Stimulated activated CD4-positive, alpha-beta T cell treated with anti-CD3 and anti-CD28 coated beads, Interleukin-1b, Interleukin-23, amount 100 ng/mL, for 24 hours (primary cell): ENCODE results near the gene CSTPP1.
A peak's percentile ranks its signal among the peaks of the same experiment; 100 is the strongest.

ENCODE experiments used
- DNase-seq, 4 experiments: peaks; one replicate each; pipeline ENCODE4 v3.0.0-alpha.2; 2020; ENCODE audit warnings: low read depth in 4 of 4, low spot score in 1 of 4

Gene CSTPP1

DNA sequence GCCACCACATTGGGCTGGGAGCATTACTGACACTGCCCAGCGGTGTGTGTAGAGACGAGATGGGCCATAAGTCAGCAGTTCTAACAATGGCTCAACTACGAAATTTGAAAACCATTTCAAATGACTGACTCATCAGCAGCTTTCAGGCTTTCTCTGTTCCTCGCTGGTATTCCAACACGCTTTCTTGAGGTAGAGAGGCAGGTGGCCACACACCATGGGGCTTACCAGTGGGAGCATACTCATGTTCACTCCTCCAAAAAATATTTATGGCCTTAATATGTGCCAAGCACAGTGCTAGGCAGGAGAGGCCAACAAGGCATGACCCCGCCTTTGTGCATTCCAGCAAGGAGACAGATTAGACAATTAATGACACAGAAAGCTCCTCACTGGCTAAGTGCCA lies 219.8 kb downstream of the CSTPP1 start:
- DNase-seq: no peak

- DNase-seq: no peak
Measured at GRCh38 chr11:47156951-47157350, 220.4 kb downstream of the CSTPP1 start.

DNA sequence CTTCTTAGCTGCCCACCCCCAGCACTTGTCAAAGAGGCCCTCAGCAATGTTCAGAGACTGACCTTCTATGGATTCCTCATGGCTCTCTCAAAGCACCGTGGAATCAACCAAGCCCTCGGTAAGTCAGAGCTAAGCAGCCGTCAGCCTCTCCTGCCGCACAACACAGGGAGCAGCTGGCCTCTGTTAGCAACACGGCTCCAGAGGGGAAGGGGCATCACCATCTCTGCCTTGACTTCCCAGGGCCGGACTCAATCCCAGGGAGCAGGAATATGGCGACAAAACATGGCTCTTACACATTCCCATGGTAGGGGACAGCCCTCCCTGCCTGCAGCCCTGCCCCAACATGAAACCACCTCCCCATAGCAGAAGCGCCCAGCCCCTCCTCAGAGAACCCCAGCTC lies 221.2 kb downstream of the CSTPP1 start:
- DNase-seq: no peak

DNA sequence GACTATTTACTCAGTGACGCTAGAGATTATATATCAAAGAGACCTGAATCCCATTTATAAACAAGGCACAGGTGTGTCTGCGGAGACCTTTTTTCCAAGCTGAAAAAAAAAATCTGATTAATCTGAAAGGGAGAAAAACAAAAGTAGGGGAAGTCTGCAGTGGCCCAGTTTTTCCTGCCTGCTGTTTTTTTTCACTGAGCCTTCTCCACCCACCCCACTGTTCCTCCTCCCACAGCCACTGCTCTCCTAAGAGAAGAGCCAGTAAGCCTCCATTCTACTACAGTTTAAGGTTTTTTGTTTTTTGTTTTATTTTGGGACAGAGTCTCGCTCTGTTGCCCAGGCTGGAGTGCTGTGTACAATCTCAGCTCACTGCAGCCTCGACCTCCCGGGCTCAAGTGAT lies 221.7 kb downstream of the CSTPP1 start:
- no peak for DNase-seq

- DNase-seq: no peak
Measured at GRCh38 chr11:47160753-47161133, 224.2 kb downstream of the CSTPP1 start.

DNA sequence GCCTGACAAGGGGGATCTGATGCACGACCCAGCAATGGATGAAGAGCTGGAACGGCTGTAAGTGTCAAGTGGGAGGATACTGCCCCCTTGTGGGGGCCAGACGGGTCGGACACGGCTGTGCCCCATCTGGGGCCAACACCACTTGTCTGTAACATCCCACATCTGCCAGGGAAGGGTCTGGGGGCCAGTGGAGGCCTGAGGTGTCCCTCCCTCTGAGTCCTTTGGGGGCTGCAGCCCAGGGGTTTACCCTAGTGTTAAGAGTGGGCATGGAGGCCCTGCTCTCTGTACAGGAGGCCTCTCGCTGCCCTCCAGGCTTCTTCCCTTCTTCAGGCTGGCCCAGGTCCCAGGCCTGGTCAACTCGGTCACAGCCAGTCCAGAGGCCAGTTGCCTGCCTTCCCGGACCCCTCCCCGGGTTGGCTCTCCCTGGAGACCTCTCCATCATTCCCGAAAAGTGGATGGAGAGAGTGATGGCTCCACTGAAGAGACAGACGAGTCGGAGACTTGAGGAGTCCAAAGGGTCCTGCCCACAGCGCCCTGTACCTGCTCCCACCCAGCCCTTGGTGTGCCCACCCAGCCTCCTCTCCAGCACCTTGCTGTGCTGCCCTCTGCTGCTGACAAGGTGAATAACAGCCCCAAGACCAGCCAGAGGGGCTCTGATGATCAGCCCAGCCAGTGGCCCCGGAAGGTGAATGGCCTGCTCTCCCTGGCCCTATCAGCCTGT lies 224.7 kb downstream of the CSTPP1 start:
- peak in 2 of 4 experiments; percentile 34 to 44 for DNase-seq

DNA sequence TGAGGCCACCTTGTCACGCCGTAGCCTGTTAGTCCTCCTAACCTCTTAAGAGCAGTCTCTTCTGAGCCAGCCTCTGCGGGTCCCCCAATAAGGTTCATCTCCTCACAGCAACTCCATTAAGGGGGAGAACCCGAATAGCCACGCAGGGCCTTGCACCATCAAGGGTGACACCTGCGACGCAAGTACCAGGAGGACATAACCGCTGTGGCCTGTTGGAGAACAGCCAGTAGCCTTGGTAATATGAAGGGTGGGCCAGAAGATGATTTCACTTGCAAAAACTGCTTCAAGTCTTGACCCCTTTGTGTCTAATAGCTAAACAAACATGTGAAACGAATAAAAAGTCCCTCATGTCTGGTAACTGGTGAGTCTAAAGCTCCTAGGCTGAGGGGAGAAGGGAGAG lies 225.3 kb downstream of the CSTPP1 start:
- DNase-seq: no peak

DNA sequence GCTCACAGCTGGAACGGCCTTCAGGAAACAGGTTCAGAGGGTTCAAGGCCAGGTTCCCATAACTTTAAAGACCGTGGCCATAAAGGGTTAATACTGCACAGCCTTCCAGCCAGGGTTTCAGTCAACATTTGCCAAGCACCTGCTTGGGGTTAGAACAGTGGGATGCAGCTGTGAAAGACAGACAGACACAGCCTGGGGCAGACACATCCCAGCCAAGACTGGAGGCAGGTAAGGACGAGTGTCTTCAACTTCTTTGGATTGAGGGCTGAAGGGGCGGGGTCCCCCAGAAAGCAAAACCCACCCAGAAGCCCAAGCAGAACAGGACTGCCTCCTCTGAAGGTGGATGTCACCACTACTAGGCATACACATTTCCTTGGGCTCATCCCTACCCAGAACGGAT lies 225.9 kb downstream of the CSTPP1 start:
- no peak for DNase-seq

DNA sequence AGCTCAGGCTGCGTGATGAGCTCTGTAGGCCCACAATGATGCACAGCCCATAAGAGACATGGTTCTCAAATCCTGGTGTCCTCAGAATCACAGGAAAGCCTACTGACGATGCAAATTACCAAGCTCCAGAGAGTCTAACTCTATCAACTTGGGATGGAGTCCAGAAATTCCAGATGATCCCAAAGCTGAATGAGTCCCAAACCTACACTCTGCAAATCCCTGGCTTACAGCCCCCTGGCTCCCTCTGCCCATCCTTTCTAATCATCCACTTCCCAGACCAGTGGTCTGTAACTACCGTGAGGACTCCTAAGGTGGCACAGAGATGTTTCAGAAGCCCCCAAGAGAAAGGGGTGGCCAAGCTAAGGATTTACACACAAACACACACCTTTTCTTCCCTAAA lies 226.6 kb downstream of the CSTPP1 start:
- no peak for DNase-seq

DNA sequence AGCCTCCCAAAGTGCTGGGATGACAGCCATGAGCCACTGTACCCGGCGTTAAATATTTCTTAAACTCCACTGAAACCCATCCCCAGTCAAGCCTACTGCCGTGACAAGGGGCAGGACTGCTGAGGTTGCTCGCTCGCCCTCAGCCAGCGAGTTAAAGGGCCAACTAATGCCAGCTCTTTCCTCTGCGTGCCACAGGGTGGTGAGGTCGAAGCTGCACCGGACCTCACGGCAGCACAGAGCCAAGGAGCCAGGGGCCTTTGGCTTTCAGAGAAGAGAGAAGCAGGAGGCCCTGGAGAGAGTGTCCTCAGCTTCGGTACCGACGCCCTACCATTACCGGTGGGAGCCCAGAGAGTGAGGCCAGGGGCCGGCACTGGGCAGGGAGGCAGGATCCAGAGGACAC lies 227.3 kb downstream of the CSTPP1 start:
- no peak for DNase-seq

GRCh38 chr11:47164321-47164720 lies 227.8 kb downstream of the CSTPP1 start:
- no peak for DNase-seq

DNA sequence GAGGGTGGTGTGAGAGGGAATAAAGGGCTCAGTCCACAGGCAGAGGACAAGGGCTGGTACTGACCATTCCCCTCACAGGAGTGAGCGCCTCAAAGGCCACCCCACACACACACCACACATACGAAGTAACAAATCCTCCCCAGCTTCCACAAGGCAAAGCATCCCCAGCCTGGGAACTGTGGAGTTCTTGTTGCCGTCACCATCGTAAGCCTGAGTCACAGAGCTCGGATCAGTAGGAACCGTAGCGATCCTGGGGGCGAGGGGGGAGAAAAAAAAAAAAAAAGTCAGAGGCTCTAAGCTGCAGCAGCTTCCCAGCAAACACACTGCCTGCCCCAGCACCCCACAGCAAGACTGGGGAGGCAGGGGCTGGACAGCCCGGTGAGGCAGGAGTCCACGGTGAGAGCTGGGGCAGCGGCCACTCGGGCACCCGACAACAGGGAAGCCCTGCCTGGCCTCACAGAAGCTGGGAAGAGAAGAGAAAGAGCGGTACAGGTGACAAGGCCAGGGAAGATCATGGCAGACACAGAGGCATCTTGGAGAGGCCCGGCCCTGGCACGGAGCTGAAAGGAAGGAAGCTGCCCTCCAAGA lies 228.8 kb downstream of the CSTPP1 start:
- no peak for DNase-seq

DNA sequence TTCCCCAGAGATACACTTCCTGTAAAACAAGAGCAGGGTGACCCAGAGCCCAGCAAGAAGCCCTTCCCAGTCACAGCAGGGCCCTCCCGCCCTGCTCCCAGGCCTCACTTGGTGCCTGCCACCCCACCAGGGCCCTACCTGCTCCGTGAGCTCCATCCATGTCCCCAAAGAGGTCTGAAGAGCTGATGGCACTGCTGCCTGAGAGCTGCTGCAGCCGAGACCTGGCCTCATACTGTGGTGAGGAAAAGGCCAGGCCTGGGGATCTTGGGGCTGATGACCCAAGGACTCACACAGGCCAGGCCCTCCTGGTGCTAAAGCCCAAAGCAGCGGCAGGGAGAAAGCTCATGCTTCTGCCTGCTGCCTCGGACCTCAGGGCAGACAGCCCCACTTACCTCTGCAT lies 229.8 kb downstream of the CSTPP1 start:
- no peak for DNase-seq

DNA sequence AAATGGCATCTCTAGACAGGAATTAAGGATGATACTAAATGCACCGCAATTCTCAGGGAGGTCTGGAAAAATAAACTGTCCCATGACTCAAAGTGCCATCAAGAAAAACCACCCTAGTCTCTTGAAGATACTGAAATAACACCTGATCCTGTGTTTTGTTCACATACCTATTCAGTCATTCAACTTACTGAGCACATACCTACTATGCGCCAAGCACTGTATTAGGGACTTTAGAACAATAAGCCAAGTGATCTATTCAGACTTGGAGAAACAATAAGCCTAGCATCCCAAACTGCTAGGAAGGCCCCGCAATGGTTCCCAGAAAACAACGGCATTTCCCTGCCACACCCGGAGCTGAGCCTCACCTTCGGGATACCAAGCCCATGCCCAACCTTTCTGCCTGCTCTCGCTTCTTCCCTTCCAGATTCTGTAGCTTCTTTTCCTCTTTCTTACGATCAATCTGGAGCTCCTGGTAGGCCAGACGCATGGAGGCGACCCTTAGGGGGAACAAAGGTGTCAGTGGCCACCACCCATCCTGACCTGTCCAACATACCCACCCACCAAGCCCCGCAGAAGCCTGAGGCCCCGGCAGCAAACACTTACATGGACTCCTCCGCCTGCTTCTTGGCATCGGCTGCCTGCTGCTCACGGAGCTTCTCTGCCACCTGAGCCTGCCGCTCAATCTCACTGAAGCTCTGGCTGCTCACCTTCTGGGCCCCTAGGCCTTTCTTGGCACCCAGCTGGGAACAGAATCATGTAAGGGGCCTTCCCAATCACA lies 234.7 kb downstream of the CSTPP1 start:
- DNase-seq: no peak

DNA sequence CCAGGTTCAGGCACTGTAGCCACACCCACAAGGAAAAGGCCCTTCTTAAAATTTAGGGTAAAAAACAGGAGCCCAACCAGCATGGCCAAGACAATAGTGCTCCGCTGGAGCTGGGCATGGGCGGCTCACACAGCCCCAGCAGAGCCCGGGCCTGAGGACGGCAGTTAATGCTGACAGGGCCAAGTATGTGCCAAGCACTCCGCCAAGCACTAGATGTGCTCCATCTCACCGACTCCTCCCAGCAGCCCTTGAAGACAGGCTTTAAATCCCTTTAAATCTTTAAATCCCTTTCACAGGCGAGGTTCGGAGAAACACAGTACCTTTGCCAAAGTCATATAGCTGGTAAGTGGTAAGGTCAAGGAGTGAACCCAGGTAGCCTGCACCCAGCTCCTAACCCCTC lies 235.3 kb downstream of the CSTPP1 start:
- DNase-seq: no peak

GRCh38 chr11:47172740-47173336 lies 236.3 kb downstream of the CSTPP1 start:
- no peak for DNase-seq

GRCh38 chr11:47175746-47176327 lies 239.3 kb downstream of the CSTPP1 start:
- no peak for DNase-seq

DNA sequence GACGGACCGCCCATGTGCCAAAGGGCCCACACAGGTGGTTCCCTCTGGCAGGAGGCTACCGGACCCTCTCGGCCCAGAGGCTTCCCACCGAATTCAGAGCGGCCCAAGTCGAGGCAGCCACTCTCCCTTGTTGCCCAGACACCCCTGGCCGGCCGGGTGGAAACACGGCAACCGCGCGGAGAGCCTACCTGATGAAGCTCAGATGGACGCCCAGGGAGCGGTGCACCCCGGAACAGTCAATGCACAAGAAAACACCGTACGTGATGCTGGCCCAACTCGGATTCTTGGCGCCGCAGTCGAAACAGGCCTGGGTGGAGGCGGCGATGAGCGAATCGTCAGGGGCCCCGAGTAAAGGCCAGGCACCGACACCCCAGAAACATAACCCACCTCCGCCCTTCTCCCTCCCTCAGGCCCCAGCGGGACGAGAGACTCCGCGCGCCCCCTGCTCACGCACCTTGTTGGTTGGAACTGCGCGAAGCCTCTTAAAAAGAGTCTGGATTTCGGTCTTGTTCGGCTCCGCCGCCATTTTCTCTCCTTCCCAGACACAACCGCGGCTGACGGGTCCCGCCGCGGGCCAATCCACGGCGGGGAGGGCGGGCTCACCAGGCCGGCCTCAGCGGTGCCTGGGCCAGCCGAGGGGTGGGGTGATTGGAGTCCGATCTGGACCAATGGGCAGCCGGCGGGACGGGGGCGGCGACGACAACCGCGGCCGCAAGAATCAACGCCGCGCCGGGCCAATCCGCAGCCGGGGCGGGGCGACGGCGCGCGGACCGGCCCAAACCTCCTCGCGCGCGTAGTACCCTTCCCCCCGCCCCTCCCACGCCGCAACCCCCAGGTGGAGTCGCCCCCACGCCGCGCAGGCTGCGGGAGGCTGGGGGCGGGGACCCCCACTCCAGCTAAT lies 240.0 kb downstream of the CSTPP1 start, which contains the start of gene ARFGAP2:
TSS of gene ARFGAP2 (minus strand) at position 552 of the 901 bp plus-strand sequence. CDS start at position 526, 26 bp downstream.
- DNase-seq: peak; percentile 89 to 96 (median 93)

DNA sequence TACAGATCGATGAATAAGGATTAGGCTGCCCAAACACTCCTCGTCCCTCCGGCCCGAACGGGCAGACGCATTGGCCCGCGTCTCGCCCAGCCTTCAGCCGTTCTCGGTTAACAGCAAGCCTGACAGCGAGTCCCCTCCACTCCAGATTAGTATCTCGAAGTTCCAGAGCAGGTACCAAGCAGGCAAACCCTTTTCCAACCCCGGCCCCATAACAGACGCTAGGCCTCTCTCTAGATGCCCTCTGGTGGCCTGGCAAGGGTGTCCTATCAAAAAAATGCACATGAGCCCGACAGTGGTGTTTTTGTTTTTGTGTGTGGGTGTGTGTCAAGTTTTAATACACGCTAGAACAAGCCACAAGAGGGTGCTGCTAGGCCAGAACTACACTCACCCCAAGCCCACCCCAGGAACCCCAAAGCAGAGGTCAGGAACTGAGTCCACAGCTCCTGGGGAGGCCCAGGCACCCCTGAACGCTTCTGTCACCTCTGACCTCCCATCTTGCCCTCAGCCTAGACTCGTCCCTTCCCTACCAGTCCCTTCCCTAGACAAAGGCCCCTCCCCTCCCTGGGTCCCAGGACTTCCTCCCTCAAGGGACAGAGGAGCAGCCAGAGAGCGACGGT lies 240.8 kb downstream of the CSTPP1 start:
- DNase-seq: peak in 2 of 4 experiments; percentile 40 to 52

GRCh38 chr11:47177846-47178245 lies 241.3 kb downstream of the CSTPP1 start:
- no peak for DNase-seq
